ENCODE data around the gene MARS1.

MARS1 gene

DNA sequence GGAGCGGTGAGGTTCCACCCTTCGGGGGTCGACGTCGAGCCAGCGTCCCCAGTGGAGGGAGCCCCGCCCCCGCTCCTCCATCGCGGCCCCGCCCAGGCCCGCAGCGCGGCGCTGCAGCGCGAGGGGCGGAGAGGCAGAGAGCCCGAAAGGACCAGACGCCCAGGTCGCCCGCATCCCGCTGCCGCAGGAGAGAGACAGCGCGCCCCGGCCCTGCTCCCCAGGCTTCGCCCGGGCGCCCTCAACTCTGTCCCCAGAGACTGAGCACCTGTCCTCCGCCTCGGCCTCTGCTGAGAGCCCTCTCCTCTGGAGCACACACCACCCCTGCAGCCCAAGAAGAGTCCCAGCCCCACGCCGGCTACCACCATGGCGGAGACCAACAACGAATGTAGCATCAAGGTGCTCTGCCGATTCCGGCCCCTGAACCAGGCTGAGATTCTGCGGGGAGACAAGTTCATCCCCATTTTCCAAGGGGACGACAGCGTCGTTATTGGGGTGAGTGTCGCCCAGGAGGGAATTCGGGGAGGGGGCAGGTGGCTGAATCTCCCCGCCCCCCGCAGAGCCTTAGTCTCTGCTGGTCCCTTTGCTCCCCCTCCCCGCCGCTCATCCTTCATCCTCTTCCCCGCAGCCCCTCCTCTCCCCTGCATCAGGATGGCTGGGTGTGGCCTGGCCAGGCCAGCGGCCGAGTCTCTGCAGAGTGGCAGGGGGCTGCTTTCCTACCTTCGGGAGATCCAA lies 62.2 kb downstream of the MARS1 start, which contains the start of gene KIF5A (continued):
- TF ChIP-seq, protein P1, sequence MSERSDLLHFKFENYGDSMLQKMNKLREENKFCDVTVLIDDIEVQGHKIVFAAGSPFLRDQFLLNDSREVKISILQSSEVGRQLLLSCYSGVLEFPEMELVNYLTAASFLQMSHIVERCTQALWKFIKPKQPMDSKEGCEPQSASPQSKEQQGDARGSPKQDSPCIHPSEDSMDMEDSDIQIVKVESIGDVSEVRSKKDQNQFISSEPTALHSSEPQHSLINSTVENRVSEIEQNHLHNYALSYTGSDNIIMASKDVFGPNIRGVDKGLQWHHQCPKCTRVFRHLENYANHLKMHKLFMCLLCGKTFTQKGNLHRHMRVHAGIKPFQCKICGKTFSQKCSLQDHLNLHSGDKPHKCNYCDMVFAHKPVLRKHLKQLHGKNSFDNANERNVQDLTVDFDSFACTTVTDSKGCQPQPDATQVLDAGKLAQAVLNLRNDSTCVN (tag by site-specific recombination; optimal IDR thresholded peaks at IDR 0.05), result peak; percentile 63
- TF ChIP-seq YY1 (tag by site-specific recombination; IDR thresholded peaks at IDR 0.05) (no peak), ZEB2 (tag by site-specific recombination; IDR thresholded peaks at IDR 0.05) (peak; percentile 15; the same call in 1 of the 2 replicates), ZNF114 (tag by site-specific recombination; IDR thresholded peaks at IDR 0.05) (no peak), SCRT2 (tag by site-specific recombination; IDR thresholded peaks at IDR 0.05) (no peak), ZNF37A (tag by site-specific recombination; IDR thresholded peaks at IDR 0.05) (no peak), ZXDB (tag by site-specific recombination; IDR thresholded peaks at IDR 0.05) (peak; percentile 76), FEZF1 (tag by site-specific recombination; IDR thresholded peaks at IDR 0.05) (no peak), ZNF555 (tag by site-specific recombination; conservative IDR thresholded peaks at IDR 0.05) (no peak), ZNF169 (tag by site-specific recombination; IDR thresholded peaks at IDR 0.05) (no peak), ZNF10 (tag by site-specific recombination; IDR thresholded peaks at IDR 0.05) (no peak), ZNF184 (tag by site-specific recombination; IDR thresholded peaks at IDR 0.05) (no peak), ZFP3 (tag by site-specific recombination; IDR thresholded peaks at IDR 0.05; ENCODE audit: low read depth) (no peak), ZNF561 (tag by site-specific recombination; IDR thresholded peaks at IDR 0.05; ENCODE audit: borderline replicate concordance) (peak; percentile 77; the same call in 1 of the 2 replicates), ZNF155 (tag by site-specific recombination; IDR thresholded peaks at IDR 0.05) (no peak), GLIS2 (tag by site-specific recombination; IDR thresholded peaks at IDR 0.05) (peak; percentile 89), TCF7L2 (IDR thresholded peaks at IDR 0.05; ENCODE audit: borderline replicate concordance, low read depth, low read length) (no peak), ZNF324 (tag by site-specific recombination; IDR thresholded peaks at IDR 0.05) (no peak), ZBTB7A (tag by site-specific recombination; IDR thresholded peaks at IDR 0.05; ENCODE audit: low read depth) (no peak), ZNF596 (tag by site-specific recombination; IDR thresholded peaks at IDR 0.05) (no peak), ZNF707 (tag by site-specific recombination; IDR thresholded peaks at IDR 0.05) (no peak), ZNF19 (tag by site-specific recombination; IDR thresholded peaks at IDR 0.05; ENCODE audit: low read depth) (no peak), ZNF530 (tag by site-specific recombination; IDR thresholded peaks at IDR 0.05; ENCODE audit: low read depth) (no peak), SP3 (tag by site-specific recombination; IDR thresholded peaks at IDR 0.05) (peak; percentile 72), SP7 (tag by site-specific recombination; IDR thresholded peaks at IDR 0.05) (peak; percentile 41; the same call in 1 of the 2 replicates)
- TF ChIP-seq, protein P2, sequence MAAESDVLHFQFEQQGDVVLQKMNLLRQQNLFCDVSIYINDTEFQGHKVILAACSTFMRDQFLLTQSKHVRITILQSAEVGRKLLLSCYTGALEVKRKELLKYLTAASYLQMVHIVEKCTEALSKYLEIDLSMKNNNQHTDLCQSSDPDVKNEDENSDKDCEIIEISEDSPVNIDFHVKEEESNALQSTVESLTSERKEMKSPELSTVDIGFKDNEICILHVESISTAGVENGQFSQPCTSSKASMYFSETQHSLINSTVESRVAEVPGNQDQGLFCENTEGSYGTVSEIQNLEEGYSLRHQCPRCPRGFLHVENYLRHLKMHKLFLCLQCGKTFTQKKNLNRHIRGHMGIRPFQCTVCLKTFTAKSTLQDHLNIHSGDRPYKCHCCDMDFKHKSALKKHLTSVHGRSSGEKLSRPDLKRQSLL (tag by site-specific recombination; IDR thresholded peaks at IDR 0.05), result 0 out of 2 replicates have a peak, but pooled peaks have one; percentile 7
- TF ChIP-seq, protein P3, sequence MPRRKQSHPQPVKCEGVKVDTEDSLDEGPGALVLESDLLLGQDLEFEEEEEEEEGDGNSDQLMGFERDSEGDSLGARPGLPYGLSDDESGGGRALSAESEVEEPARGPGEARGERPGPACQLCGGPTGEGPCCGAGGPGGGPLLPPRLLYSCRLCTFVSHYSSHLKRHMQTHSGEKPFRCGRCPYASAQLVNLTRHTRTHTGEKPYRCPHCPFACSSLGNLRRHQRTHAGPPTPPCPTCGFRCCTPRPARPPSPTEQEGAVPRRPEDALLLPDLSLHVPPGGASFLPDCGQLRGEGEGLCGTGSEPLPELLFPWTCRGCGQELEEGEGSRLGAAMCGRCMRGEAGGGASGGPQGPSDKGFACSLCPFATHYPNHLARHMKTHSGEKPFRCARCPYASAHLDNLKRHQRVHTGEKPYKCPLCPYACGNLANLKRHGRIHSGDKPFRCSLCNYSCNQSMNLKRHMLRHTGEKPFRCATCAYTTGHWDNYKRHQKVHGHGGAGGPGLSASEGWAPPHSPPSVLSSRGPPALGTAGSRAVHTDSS (tag by site-specific recombination; IDR thresholded peaks at IDR 0.05), result peak; percentile 28; the same call in 1 of the 2 replicates
- TF ChIP-seq, protein P4, sequence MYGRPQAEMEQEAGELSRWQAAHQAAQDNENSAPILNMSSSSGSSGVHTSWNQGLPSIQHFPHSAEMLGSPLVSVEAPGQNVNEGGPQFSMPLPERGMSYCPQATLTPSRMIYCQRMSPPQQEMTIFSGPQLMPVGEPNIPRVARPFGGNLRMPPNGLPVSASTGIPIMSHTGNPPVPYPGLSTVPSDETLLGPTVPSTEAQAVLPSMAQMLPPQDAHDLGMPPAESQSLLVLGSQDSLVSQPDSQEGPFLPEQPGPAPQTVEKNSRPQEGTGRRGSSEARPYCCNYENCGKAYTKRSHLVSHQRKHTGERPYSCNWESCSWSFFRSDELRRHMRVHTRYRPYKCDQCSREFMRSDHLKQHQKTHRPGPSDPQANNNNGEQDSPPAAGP (tag by site-specific recombination; IDR thresholded peaks at IDR 0.05), result 0 out of 2 replicates have a peak, but pooled peaks have one; percentile 19
- TF ChIP-seq, protein P5, sequence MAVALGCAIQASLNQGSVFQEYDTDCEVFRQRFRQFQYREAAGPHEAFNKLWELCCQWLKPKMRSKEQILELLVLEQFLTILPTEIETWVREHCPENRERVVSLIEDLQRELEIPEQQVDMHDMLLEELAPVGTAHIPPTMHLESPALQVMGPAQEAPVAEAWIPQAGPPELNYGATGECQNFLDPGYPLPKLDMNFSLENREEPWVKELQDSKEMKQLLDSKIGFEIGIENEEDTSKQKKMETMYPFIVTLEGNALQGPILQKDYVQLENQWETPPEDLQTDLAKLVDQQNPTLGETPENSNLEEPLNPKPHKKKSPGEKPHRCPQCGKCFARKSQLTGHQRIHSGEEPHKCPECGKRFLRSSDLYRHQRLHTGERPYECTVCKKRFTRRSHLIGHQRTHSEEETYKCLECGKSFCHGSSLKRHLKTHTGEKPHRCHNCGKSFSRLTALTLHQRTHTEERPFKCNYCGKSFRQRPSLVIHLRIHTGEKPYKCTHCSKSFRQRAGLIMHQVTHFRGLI (tag by site-specific recombination; IDR thresholded peaks at IDR 0.05), result no peak
- TF ChIP-seq, protein P6, sequence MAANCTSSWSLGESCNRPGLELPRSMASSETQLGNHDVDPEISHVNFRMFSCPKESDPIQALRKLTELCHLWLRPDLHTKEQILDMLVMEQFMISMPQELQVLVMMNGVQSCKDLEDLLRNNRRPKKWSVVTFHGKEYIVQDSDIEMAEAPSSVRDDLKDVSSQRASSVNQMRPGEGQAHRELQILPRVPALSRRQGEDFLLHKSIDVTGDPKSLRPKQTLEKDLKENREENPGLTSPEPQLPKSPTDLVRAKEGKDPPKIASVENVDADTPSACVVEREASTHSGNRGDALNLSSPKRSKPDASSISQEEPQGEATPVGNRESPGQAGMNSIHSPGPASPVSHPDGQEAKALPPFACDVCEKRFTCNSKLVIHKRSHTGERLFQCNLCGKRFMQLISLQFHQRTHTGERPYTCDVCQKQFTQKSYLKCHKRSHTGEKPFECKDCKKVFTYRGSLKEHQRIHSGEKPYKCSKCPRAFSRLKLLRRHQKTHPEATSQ (tag by site-specific recombination; IDR thresholded peaks at IDR 0.05), result no peak
- TF ChIP-seq, protein P7, sequence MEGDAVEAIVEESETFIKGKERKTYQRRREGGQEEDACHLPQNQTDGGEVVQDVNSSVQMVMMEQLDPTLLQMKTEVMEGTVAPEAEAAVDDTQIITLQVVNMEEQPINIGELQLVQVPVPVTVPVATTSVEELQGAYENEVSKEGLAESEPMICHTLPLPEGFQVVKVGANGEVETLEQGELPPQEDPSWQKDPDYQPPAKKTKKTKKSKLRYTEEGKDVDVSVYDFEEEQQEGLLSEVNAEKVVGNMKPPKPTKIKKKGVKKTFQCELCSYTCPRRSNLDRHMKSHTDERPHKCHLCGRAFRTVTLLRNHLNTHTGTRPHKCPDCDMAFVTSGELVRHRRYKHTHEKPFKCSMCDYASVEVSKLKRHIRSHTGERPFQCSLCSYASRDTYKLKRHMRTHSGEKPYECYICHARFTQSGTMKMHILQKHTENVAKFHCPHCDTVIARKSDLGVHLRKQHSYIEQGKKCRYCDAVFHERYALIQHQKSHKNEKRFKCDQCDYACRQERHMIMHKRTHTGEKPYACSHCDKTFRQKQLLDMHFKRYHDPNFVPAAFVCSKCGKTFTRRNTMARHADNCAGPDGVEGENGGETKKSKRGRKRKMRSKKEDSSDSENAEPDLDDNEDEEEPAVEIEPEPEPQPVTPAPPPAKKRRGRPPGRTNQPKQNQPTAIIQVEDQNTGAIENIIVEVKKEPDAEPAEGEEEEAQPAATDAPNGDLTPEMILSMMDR (tag by site-specific recombination; IDR thresholded peaks at IDR 0.05), result peak; percentile 51
